A549 (cell line): ENCODE results near the gene ORM1. TPM values are rescaled to one million over a fixed set of nuclear protein-coding genes. Genes with fewer than 3 reads are reported as not detected.
A peak's percentile ranks its signal among the peaks of the same experiment; 100 is the strongest.

Experiments
- ATAC-seq, 2 experiments: fragments of 200-7000 bp in 1 of 2; fragments of >200 bp in 1 of 2; cut with Nextera tagmentation in 1 of 2; cut with Tn5 transposase in 1 of 2; 3 replicates each; pipeline versions ENCODE4 v1.8.0 to v1.9.1; 2018 to 2020; ENCODE audit warnings: mild to moderate bottlenecking in 1 of 2, moderate library complexity in 1 of 2
- CTCF ChIA-PET: fragments of 300-600 bp; sonication (Branson Sonifier 250); formaldehyde crosslinking; extraction: SDS; loops from one replicate; lab custom pipeline; 2021; ENCODE audit warnings: antibody characterized with exemption, inconsistent platforms; lab: Yijun Ruan, JAX
- POLR2A ChIA-PET: fragments of 350-600 bp; formaldehyde crosslinking; extraction: SDS; loops from one replicate; lab custom pipeline; 2021; ENCODE audit warnings: antibody characterized with exemption, inconsistent platforms; lab: Yijun Ruan, JAX
- DNase-seq, 2 experiments: peaks; one replicate each; pipeline versions ENCODE4 v3.0.0 to v3.0.0-alpha.2; 2011 to 2016; ENCODE audit warnings: low read depth in 1 of 2, low spot score in 1 of 2
- FAIRE-seq: peaks from 2 replicates; lab custom pipeline; 2011; peaks lifted over from hg19 to GRCh38; lab: Jason Lieb, UNC
- H3K27ac ChIP-seq, 2 experiments: fragments of >200 bp; sonication (Bioruptor Twin); formaldehyde crosslinking; 3 replicates each; pipeline ENCODE4 v1.5.1; 2016 to 2017
- H3K4me1 ChIP-seq: fragments of >200 bp; sonication (Bioruptor Twin); formaldehyde crosslinking; 3 replicates; pipeline ENCODE4 v1.6.1; 2016
- H3K4me2 ChIP-seq: fragments of >200 bp; sonication (Bioruptor Twin); formaldehyde crosslinking; 3 replicates; pipeline ENCODE4 v1.6.1; 2016
- H3K4me3 ChIP-seq: fragments of >200 bp; sonication (Bioruptor Twin); formaldehyde crosslinking; 3 replicates; pipeline ENCODE4 v1.5.1; 2016
- H3K9me3 ChIP-seq: fragments of >200 bp; sonication (Bioruptor Twin); formaldehyde crosslinking; 3 replicates; pipeline ENCODE4 v1.6.1; 2016
- CEBPB ChIP-seq, 2 experiments: fragments of >200 bp in 1 of 2; sonication (Bioruptor Twin) in 1 of 2; formaldehyde crosslinking in 1 of 2; IDR thresholded peaks; 2 replicates each; pipeline ENCODE4 v1.6.1; 2012 to 2016
- EP300 ChIP-seq, 2 experiments: fragments of >200 bp; sonication (Bioruptor Twin); formaldehyde crosslinking; IDR thresholded peaks; 2 replicates in 1 of 2; 3 replicates in 1 of 2; pipeline ENCODE4 v1.6.1; 2016 to 2017
- FOSB ChIP-seq: fragments of 250-450 bp; sonication (Bioruptor Pico); IDR thresholded peaks from 2 replicates; pipeline ENCODE4 v1.5.0; 2020; ENCODE audit warnings: mild to moderate bottlenecking, moderate library complexity
- FOSL2 ChIP-seq, 2 experiments: fragments of 450-650 bp in 1 of 2; fragments of >200 bp in 1 of 2; sonication (Bioruptor Twin) in 1 of 2; formaldehyde crosslinking; IDR thresholded peaks; 2 replicates each; pipeline versions ENCODE4 v1.5.0 to v1.6.1; 2016 to 2020; ENCODE audit warnings: mild to moderate bottlenecking in 1 of 2, moderate library complexity in 1 of 2
- GATA3 ChIP-seq: IDR thresholded peaks from 2 replicates; pipeline ENCODE4 v1.6.1; 2012; ENCODE audit warnings: borderline replicate concordance
- HEYL ChIP-seq: fragments of 250-450 bp; sonication (Bioruptor Pico); IDR thresholded peaks from 2 replicates; pipeline ENCODE4 v1.8.0; 2021; ENCODE audit warnings: mild to moderate bottlenecking, moderate library complexity
- JUN ChIP-seq, 2 experiments: fragments of >200 bp; sonication (Bioruptor Twin); formaldehyde crosslinking; IDR thresholded peaks; 2 replicates in 1 of 2; 3 replicates in 1 of 2; pipeline ENCODE4 v1.6.1; 2016 to 2017
- JUNB ChIP-seq: fragments of >200 bp; sonication (Bioruptor Twin); formaldehyde crosslinking; IDR thresholded peaks from 2 replicates; pipeline ENCODE4 v1.6.1; 2016
- MAZ ChIP-seq: fragments of 150-350 bp; IDR thresholded peaks from 2 replicates; pipeline ENCODE4 v1.6.1; 2014; ENCODE audit warnings: antibody characterized with exemption, low read depth, low read length, borderline replicate concordance
- MYC ChIP-seq: IDR thresholded peaks from 2 replicates; pipeline ENCODE4 v1.6.1; 2012; ENCODE audit warnings: mild to moderate bottlenecking, inconsistent platforms, low read length, improper control_type of control experiment, borderline replicate concordance
- NFE2L2 ChIP-seq: fragments of 150-350 bp; conservative IDR thresholded peaks from 2 replicates; pipeline ENCODE4 v1.6.1; 2014; ENCODE audit warnings: low read length
- PHF8 ChIP-seq: fragments of 200-600 bp; sonication (generic); IDR thresholded peaks from 2 replicates; pipeline ENCODE4 v1.6.1; 2016; ENCODE audit warnings: low read depth, mild to moderate bottlenecking, antibody characterized with exemption, moderate library complexity, borderline replicate concordance
- POLR2AphosphoS2 ChIP-seq: conservative IDR thresholded peaks from 2 replicates; pipeline ENCODE4 v1.6.1; 2012; ENCODE audit warnings: low read length, improper control_type of control experiment, inconsistent platforms
- RARB ChIP-seq: fragments of 250-450 bp; sonication (Bioruptor Pico); IDR thresholded peaks from 2 replicates; pipeline ENCODE4 v1.8.0; 2021; ENCODE audit warnings: mild to moderate bottlenecking, moderate library complexity
- RFX5 ChIP-seq: fragments of 450-650 bp; IDR thresholded peaks from 2 replicates; pipeline ENCODE4 v1.7.1; 2014; ENCODE audit warnings: antibody characterized with exemption, mild to moderate bottlenecking, moderate library complexity
- RNF2 ChIP-seq: fragments of 200-600 bp; sonication (generic); IDR thresholded peaks from 2 replicates; pipeline ENCODE4 v1.6.1; 2016; ENCODE audit warnings: low read depth, mild to moderate bottlenecking, antibody characterized with exemption, moderate library complexity, borderline replicate concordance
- TFCP2L1 ChIP-seq: fragments of 250-450 bp; sonication (Bioruptor Pico); IDR thresholded peaks from 2 replicates; pipeline ENCODE4 v1.5.0; 2021; ENCODE audit warnings: mild to moderate bottlenecking
- WGBS: methylation state at CpG from one replicate; pipeline ENCODE4 v1.1.6; 2017; ENCODE audit errors: missing lambda C conversion rate; 5-methylcytosine and 5-hydroxymethylcytosine counted together
- polyA plus RNA-seq, 4 experiments: library from polyadenylated mRNA; depleted of rRNA in 3 of 4; stranded (reverse); fragments of >200 nt; fragmentation: RNase III in 1 of 4; extraction: RNeasy Plus Mini Kit Qiagen cat#74134 plus additional on column Dnase treatment in 1 of 4; gene quantifications; 2 replicates in 3 of 4; 3 replicates in 1 of 4; pipeline ENCODE4 v1.2.3, GENCODE V29; 2011 to 2017
- TF ChIP-seq, protein P1 (sequence below): fragments of >200 bp; sonication (Bioruptor Twin); formaldehyde crosslinking; IDR thresholded peaks from 3 replicates; pipeline ENCODE4 v1.5.1; 2016
- TF ChIP-seq, protein P2 (sequence below): IDR thresholded peaks from 2 replicates; pipeline ENCODE4 v1.6.1; 2012

The ORM1 gene
- polyA plus RNA-seq, 2 of the 4 experiments (the other 2 are of a cell fraction): 0.12 to 0.19 TPM

DNA sequence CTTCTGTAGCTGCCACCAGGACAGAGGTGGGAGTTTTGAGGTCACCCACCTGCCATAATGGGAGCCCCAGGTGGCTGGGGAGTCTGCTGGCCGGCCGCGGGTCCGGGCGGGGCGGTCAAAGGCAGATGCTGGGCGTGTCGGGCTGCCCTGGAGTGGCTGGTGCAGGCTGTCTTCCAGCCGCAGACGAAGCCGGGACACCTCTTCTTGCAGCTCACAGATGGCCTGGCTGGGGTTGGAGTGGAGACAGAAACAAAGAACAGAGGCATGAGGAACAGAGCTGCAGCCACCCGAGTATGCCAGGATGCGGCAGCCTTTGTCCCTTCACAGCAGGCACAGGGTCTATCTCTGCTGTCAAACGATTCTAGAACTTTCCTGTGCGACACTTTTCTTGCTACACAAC, 24.8 kb downstream of the ORM1 start:
- WGBS: 92% methylated on average over 15 of the region's 15 CpGs
- DNase-seq: no peak
- H3K27ac ChIP-seq: peak overlapping the region; percentile 85 to 94
- peaks cover 25% of the 10 kb centered on the region for H3K4me1 ChIP-seq
- H3K9me3 ChIP-seq: no peaks in the 10 kb centered on the region
- ChIA-PET POLR2A (no interaction called here), CTCF (interaction anchor here (1.2 to 3.4 kb wide), 2 partner anchors 9 to 10 kb away, joined by 3 to 15 read pairs; no protein-coding TSS in a partner anchor)
- no peak for TF ChIP-seq POLR2AphosphoS2
- TF ChIP-seq MAZ: no peak
- no peak for TF ChIP-seq FOSL2 (IDR thresholded peaks at IDR 0.05)
- no peak for TF ChIP-seq FOSL2 (CRISPR knock-in tag; IDR thresholded peaks at IDR 0.05)
- TF ChIP-seq HEYL (CRISPR knock-in tag): no peak
- no peak for TF ChIP-seq RARB (CRISPR knock-in tag)
- no peak for TF ChIP-seq RFX5
- no peak overlapping the region for H3K4me2 ChIP-seq
- ATAC-seq: no peak
- FAIRE-seq: no peak
- H3K4me3 ChIP-seq: no peak overlapping the region

DNA sequence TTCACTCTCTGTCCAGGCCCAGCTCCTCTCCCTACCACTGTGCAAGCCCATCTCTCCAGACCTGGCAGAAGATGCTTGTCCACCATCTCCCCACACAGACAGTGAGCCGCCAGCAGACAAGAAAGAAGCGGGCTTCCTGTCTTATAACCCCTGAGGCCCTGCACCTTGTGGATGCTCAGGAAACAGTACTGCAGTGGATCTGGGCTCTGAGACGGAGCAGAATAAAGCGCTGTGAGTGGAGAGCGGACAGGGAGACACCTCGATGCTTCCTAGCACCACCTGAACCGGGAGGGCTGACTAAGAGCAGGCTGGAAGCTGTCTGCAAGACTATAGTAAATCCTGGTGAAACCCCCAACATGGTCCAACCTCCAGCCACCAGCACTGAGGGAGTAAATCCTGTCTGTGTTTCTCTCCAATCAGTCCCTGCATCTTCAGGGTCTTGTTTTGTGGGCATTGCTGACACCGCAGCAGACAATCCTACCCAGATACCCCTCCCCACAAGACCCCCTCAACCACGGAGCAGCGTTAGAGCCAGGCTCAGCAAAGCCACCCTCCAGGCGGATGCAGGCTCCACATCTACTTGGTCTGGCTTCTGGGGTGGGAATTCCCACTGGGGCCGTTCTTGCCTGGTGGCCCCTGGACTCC, 25.5 kb downstream of the ORM1 start:
- FAIRE-seq: no peak
- H3K4me2 ChIP-seq: peak overlapping the region; percentile 82
- POLR2A ChIA-PET: interaction anchor here (1.2 kb wide), 1 partner anchor 239 kb away, joined by 6 read pairs; the partner anchor contains the start of gene ATP6V1G1
- WGBS: 75% methylated on average over 12 of the region's 12 CpGs
- TF ChIP-seq CEBPB (IDR thresholded peaks at IDR 0.05): no peak
- no peak for TF ChIP-seq GATA3
- TF ChIP-seq EP300 (IDR thresholded peaks at IDR 0.05): no peak
- TF ChIP-seq NFE2L2: no peak
- no peak for DNase-seq
- peak overlapping the region; percentile 85 to 94 for H3K27ac ChIP-seq
- CTCF ChIA-PET: interaction anchor here (1.3 to 3.4 kb wide), 2 partner anchors 10 to 49 kb away, joined by 3 to 15 read pairs; no protein-coding TSS in a partner anchor
- H3K9me3 ChIP-seq: no peaks in the 10 kb centered on the region
- peaks cover 25% of the 10 kb centered on the region for H3K4me1 ChIP-seq
- ATAC-seq: peak in 1 of 2 experiments; percentile 14; a peak in 3 of 6 replicates
- peak overlapping the region; percentile 25; the same call in 2 of the 3 replicates for H3K4me3 ChIP-seq

DNA sequence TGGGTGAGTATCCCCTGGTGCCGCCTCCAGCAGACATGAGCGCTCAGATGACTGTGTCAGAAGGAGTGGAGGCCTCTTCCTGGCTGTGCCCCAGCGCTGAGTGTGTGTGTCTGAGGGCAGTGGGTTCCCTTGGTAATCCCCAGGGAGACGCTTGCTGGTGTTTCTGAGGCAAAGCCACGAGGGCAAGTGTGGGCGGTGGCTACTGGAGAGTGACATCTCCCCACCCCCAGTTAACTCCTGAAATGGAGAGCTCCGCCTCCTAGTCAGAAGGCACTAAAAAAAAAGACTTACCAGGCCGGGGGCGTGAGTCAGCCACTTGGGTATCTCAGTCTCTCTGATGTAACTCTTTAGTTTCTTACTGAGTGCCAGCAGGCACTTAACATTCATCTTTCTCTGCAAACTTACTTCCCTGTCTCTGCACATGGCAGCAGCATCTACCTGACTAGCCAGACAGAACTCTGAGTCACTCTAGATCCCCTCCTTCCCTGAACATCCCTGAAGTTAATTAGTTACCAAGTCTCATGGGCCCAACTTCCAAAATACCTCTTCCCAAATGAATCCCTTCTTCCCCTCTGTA, 26.1 kb downstream of the ORM1 start:
- Histone ChIP-seq H3K4me1 (peaks cover 26% of the 10 kb centered on the region), H3K9me3 (no peaks in the 10 kb centered on the region), H3K27ac (peak overlapping the region; percentile 85 to 94), H3K4me2 (peak overlapping the region; percentile 82), H3K4me3 (peak overlapping the region; percentile 25; the same call in 2 of the 3 replicates)
- FAIRE-seq: peak; percentile 23
- POLR2A ChIA-PET: interaction anchor here (1.2 kb wide), 1 partner anchor 238 kb away, joined by 6 read pairs; the partner anchor contains the start of gene ATP6V1G1
- 2% methylated on average over 7 of the region's 9 CpGs for WGBS
- ATAC-seq: peak; percentile 91 to 93
- CTCF ChIA-PET: interaction anchor here (0.7 to 3.4 kb wide), 3 partner anchors 10 to 263 kb away, joined by 3 to 15 read pairs (median 3); no protein-coding TSS in a partner anchor
- peak; percentile 82 to 90 for DNase-seq
- TF ChIP-seq FOSL2 (IDR thresholded peaks at IDR 0.05) (peak; percentile 39), FOSL2 (CRISPR knock-in tag; IDR thresholded peaks at IDR 0.05) (peak; percentile 76), TFCP2L1 (no peak), JUNB (peak; percentile 64; the same call in 1 of the 2 replicates), PHF8 (no peak), RNF2 (no peak), CEBPB (IDR thresholded peaks at IDR 0.05) (peak in 1 of 2 experiments; percentile 53; a peak in 2 of 4 replicates), JUN (IDR thresholded peaks at IDR 0.05) (peak in 1 of 2 experiments; percentile 37; a peak in 3 of 5 replicates), FOSB (CRISPR knock-in tag) (no peak), MYC (peak; percentile 45)
- TF ChIP-seq, protein P1, sequence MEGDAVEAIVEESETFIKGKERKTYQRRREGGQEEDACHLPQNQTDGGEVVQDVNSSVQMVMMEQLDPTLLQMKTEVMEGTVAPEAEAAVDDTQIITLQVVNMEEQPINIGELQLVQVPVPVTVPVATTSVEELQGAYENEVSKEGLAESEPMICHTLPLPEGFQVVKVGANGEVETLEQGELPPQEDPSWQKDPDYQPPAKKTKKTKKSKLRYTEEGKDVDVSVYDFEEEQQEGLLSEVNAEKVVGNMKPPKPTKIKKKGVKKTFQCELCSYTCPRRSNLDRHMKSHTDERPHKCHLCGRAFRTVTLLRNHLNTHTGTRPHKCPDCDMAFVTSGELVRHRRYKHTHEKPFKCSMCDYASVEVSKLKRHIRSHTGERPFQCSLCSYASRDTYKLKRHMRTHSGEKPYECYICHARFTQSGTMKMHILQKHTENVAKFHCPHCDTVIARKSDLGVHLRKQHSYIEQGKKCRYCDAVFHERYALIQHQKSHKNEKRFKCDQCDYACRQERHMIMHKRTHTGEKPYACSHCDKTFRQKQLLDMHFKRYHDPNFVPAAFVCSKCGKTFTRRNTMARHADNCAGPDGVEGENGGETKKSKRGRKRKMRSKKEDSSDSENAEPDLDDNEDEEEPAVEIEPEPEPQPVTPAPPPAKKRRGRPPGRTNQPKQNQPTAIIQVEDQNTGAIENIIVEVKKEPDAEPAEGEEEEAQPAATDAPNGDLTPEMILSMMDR: no peak
- TF ChIP-seq, protein P2, sequence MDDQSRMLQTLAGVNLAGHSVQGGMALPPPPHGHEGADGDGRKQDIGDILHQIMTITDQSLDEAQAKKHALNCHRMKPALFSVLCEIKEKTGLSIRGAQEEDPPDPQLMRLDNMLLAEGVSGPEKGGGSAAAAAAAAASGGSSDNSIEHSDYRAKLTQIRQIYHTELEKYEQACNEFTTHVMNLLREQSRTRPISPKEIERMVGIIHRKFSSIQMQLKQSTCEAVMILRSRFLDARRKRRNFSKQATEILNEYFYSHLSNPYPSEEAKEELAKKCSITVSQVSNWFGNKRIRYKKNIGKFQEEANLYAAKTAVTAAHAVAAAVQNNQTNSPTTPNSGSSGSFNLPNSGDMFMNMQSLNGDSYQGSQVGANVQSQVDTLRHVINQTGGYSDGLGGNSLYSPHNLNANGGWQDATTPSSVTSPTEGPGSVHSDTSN: peak; percentile 66
